ENCODE results near the gene TGFBR1.

DNA sequence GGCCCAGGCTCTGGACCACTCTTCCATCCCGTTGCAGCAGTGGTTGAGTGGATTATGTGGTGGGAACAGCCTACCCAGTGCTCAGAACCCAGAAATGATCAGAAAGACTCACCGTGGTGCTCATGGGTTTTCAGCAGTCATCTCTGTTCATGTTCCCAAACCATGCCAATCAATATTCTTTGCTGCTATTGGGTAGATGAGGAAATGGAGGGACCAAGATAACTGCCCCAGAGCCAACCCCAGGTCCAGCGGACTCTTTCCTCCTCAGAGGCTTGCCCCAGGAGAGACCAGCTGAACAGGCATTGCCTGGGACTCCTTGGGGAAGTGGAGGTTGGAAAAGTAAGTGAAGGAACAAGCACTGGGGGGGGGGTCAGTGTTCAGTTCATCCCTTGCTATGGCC lies 78.7 kb downstream of the TGFBR1 start:
- TF ChIP-seq REST (tag by site-specific recombination; IDR thresholded peaks at IDR 0.05) (no peak), TCF7L2 (IDR thresholded peaks at IDR 0.05; ENCODE audit: borderline replicate concordance, low read depth, low read length) (no peak), GLI2 (tag by site-specific recombination; IDR thresholded peaks at IDR 0.05; ENCODE audit: borderline replicate concordance, low read depth) (no peak), CTCF (tag by site-specific recombination; IDR thresholded peaks at IDR 0.05) (no peak), ZNF561 (tag by site-specific recombination; IDR thresholded peaks at IDR 0.05; ENCODE audit: borderline replicate concordance) (no peak), ZNF777 (tag by site-specific recombination; IDR thresholded peaks at IDR 0.05; ENCODE audit: borderline replicate concordance) (no peak), ZBTB7A (tag by site-specific recombination; IDR thresholded peaks at IDR 0.05; ENCODE audit: low read depth) (no peak)

Data from HEK293 (cell line).